ENCODE measurements around the gene LARP4B.

LARP4B gene

GRCh38 chr10:923844-924523, 7.5 kb downstream of the LARP4B start:
- DNase-seq: no peak

GRCh38 chr10:921471-922414, 9.8 kb downstream of the LARP4B start:
- no peak for DNase-seq

- no peak for DNase-seq
Measured at GRCh38 chr10:920450-920849, 11.1 kb downstream of the LARP4B start.

- DNase-seq: no peak
Measured at GRCh38 chr10:919481-919880, 12.0 kb downstream of the LARP4B start.

- no peak for DNase-seq
Measured at GRCh38 chr10:917999-918398, 13.5 kb downstream of the LARP4B start.

- DNase-seq: no peak
Measured at GRCh38 chr10:917416-917720, 14.1 kb downstream of the LARP4B start.

GRCh38 chr10:916716-917415, 14.6 kb downstream of the LARP4B start:
- DNase-seq: no peak

GRCh38 chr10:909831-910230, 21.7 kb downstream of the LARP4B start:
- DNase-seq: no peak

- DNase-seq: no peak
Measured at GRCh38 chr10:905972-906371, 25.5 kb downstream of the LARP4B start.

- no peak for DNase-seq
Measured at GRCh38 chr10:905503-905902, 26.0 kb downstream of the LARP4B start.

- DNase-seq: no peak
Measured at GRCh38 chr10:904403-904802, 27.1 kb downstream of the LARP4B start.

GRCh38 chr10:898141-898540, 33.4 kb downstream of the LARP4B start:
- DNase-seq: no peak

- DNase-seq: no peak
Measured at GRCh38 chr10:896982-897381, 34.5 kb downstream of the LARP4B start.

GRCh38 chr10:895324-895723, 36.2 kb downstream of the LARP4B start:
- no peak for DNase-seq

- no peak for DNase-seq
Measured at GRCh38 chr10:878895-879294, 52.6 kb downstream of the LARP4B start.

- no peak for DNase-seq
Measured at GRCh38 chr10:878333-878759, 53.2 kb downstream of the LARP4B start.

GRCh38 chr10:876438-876837, 55.1 kb downstream of the LARP4B start:
- DNase-seq: no peak

GRCh38 chr10:873020-873419, 58.5 kb downstream of the LARP4B start:
- DNase-seq: no peak

GRCh38 chr10:871951-872403, 59.5 kb downstream of the LARP4B start:
- DNase-seq: no peak

- no peak for DNase-seq
Measured at GRCh38 chr10:870564-871166, 60.8 kb downstream of the LARP4B start.

GRCh38 chr10:869171-869570, 62.3 kb downstream of the LARP4B start:
- no peak for DNase-seq

GRCh38 chr10:867807-868206, 63.7 kb downstream of the LARP4B start:
- DNase-seq: no peak

- DNase-seq: no peak
Measured at GRCh38 chr10:866577-866941, 64.9 kb downstream of the LARP4B start.
